NB4 (cell line): ENCODE measurements around the gene RSAD1.

Source experiments
- CTCF ChIP-seq: IDR thresholded peaks from one replicate; pipeline ENCODE4 v1.5.1; 2012; ENCODE audit warnings: low read depth, low read length
- POLR2A ChIP-seq: IDR thresholded peaks from 2 replicates; pipeline ENCODE4 v1.6.1; 2011; ENCODE audit warnings: mild to moderate bottlenecking; ENCODE audit not compliant: insufficient read length; ENCODE audit errors: extremely low read depth

GRCh38 chr17:50469671-50470305 lies 8.9 kb upstream of the RSAD1 start:
- no peak for TF ChIP-seq CTCF
- TF ChIP-seq POLR2A, result no peak
